22Rv1 (cell line): Measurements from ENCODE around the gene ADCYAP1R1.

Experiments used
- ZFX ChIP-seq: fragments of 450-650 bp; IDR thresholded peaks from 2 replicates; pipeline ENCODE4 v1.6.1; 2017; ENCODE audit warnings: antibody characterized with exemption, borderline replicate concordance
- TF ChIP-seq, protein P1 (sequence below): fragments of 450-650 bp; IDR thresholded peaks from 2 replicates; pipeline ENCODE4 v1.5.1; 2017; ENCODE audit warnings: mild to moderate bottlenecking

- TF ChIP-seq ZFX: no peak
- TF ChIP-seq, protein P1, sequence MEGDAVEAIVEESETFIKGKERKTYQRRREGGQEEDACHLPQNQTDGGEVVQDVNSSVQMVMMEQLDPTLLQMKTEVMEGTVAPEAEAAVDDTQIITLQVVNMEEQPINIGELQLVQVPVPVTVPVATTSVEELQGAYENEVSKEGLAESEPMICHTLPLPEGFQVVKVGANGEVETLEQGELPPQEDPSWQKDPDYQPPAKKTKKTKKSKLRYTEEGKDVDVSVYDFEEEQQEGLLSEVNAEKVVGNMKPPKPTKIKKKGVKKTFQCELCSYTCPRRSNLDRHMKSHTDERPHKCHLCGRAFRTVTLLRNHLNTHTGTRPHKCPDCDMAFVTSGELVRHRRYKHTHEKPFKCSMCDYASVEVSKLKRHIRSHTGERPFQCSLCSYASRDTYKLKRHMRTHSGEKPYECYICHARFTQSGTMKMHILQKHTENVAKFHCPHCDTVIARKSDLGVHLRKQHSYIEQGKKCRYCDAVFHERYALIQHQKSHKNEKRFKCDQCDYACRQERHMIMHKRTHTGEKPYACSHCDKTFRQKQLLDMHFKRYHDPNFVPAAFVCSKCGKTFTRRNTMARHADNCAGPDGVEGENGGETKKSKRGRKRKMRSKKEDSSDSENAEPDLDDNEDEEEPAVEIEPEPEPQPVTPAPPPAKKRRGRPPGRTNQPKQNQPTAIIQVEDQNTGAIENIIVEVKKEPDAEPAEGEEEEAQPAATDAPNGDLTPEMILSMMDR: no peak
Measured at GRCh38 chr7:31053986-31054385, 1.9 kb downstream of the ADCYAP1R1 start.
